OCI-LY7 (cell line): ENCODE measurements around the gene CAMKV. TPM values are rescaled to one million over a fixed set of nuclear protein-coding genes. Genes with fewer than 3 reads are reported as not detected.

Source experiments
- BruUV-seq: library from RNA; stranded (reverse); fragments of 400-500 nt; replicated peaks from 2 replicates; lab custom pipeline; 2021; lab: Mats Ljungman, UMichigan
- CTCF ChIA-PET: fragments of 300-600 bp; sonication (Branson Sonifier 250); formaldehyde crosslinking; loops from one replicate; lab custom pipeline; 2022; ENCODE audit warnings: antibody characterized with exemption; ENCODE audit not compliant: unreplicated experiment; lab: Charles Lee
- POLR2A ChIA-PET: fragments of 300-600 bp; sonication (Branson Sonifier 250); formaldehyde crosslinking; loops from one replicate; lab custom pipeline; 2022; ENCODE audit warnings: antibody characterized with exemption; lab: Charles Lee
- DNase-seq: peaks from one replicate; pipeline ENCODE4 v3.0.0-alpha.2; 2015; ENCODE audit warnings: low spot score
- H2AFZ ChIP-seq: fragments of 200-600 bp; sonication (generic), shearing (Covaris generic); 2 replicates; pipeline ENCODE4 v1.6.1; 2014; ENCODE audit warnings: mild to moderate bottlenecking, antibody characterized with exemption, low read length, moderate library complexity
- H3K27ac ChIP-seq: fragments of 200-600 bp; sonication (generic); 2 replicates; pipeline ENCODE4 v1.5.1; 2014; ENCODE audit warnings: mixed run types, low read depth, mild to moderate bottlenecking, moderate library complexity, low read length, inconsistent platforms; ENCODE audit not compliant: poor library complexity, severe bottlenecking
- H3K36me3 ChIP-seq: fragments of 200-600 bp; sonication (generic); 2 replicates; pipeline ENCODE4 v1.6.1; 2014; ENCODE audit warnings: mild to moderate bottlenecking, antibody characterized with exemption, low read length, moderate library complexity, mixed read lengths; ENCODE audit not compliant: insufficient read depth
- H3K4me1 ChIP-seq: fragments of 200-600 bp; sonication (generic); 2 replicates; pipeline ENCODE4 v1.5.1; 2014; ENCODE audit warnings: mild to moderate bottlenecking, low read length; ENCODE audit not compliant: insufficient read depth, poor library complexity, severe bottlenecking
- H3K4me2 ChIP-seq: fragments of 200-600 bp; sonication (generic); 2 replicates; pipeline ENCODE4 v1.6.1; 2014; ENCODE audit warnings: mild to moderate bottlenecking, low read length
- H3K4me3 ChIP-seq: fragments of 200-600 bp; sonication (generic); 2 replicates; pipeline ENCODE4 v1.5.1; 2014; ENCODE audit warnings: mild to moderate bottlenecking, low read depth, low read length; ENCODE audit not compliant: poor library complexity, severe bottlenecking
- H3K79me2 ChIP-seq: fragments of 200-600 bp; sonication (generic); 2 replicates; pipeline ENCODE4 v1.6.1; 2016; ENCODE audit warnings: low read depth, mild to moderate bottlenecking, low read length, moderate library complexity, mixed read lengths; ENCODE audit not compliant: insufficient read depth
- H3K9me2 ChIP-seq: fragments of 200-600 bp; sonication (generic); 2 replicates; pipeline ENCODE4 v1.6.1; 2016; ENCODE audit warnings: mild to moderate bottlenecking, low read length, mixed read lengths; ENCODE audit not compliant: insufficient read depth
- H3K9me3 ChIP-seq: fragments of 200-600 bp; sonication (generic); 2 replicates; pipeline ENCODE4 v1.6.1; 2014; ENCODE audit warnings: mild to moderate bottlenecking, mixed run types, low read length, mixed read lengths
- H4K20me1 ChIP-seq: fragments of 200-600 bp; sonication (generic); 2 replicates; pipeline ENCODE4 v1.6.1; 2014; ENCODE audit warnings: mild to moderate bottlenecking, antibody characterized with exemption, low read length, moderate library complexity, mixed read lengths; ENCODE audit not compliant: insufficient read depth
- EZH2phosphoT487 ChIP-seq: fragments of 200-600 bp; sonication (generic); IDR thresholded peaks from 2 replicates; pipeline ENCODE4 v1.6.1; 2018; ENCODE audit warnings: low read depth, borderline replicate concordance, mild to moderate bottlenecking, mixed run types, antibody characterized with exemption, low read length, moderate library complexity, mixed read lengths
- intact Hi-C: fragments of 100-400 bp; cut with micrococcal nuclease; formaldehyde crosslinking; loops from one replicate; pipeline ENCODE4 v1.10.0; 2022; ENCODE audit not compliant: unreplicated experiment
- total RNA-seq, 2 experiments: library from RNA; depleted of rRNA in 1 of 2; stranded (reverse); fragments of >200 nt in 1 of 2; shearing (Covaris generic) in 1 of 2; gene quantifications; 2 replicates each; pipeline ENCODE4 v1.2.3, GENCODE V29; 2014 to 2022
- TF ChIP-seq, protein P1 (sequence below): fragments of 200-600 bp; sonication (generic); conservative IDR thresholded peaks from 2 replicates; pipeline ENCODE4 v1.5.1; 2014; ENCODE audit warnings: mild to moderate bottlenecking, antibody characterized with exemption, low read length, moderate library complexity, mixed read lengths

CAMKV gene
- total RNA-seq, 2 experiments from 2014 or later: 0.63 TPM; not detected in 1

GRCh38 chr3:49859576-49860305, 10.0 kb downstream of the CAMKV start:
- TF ChIP-seq, protein P1, sequence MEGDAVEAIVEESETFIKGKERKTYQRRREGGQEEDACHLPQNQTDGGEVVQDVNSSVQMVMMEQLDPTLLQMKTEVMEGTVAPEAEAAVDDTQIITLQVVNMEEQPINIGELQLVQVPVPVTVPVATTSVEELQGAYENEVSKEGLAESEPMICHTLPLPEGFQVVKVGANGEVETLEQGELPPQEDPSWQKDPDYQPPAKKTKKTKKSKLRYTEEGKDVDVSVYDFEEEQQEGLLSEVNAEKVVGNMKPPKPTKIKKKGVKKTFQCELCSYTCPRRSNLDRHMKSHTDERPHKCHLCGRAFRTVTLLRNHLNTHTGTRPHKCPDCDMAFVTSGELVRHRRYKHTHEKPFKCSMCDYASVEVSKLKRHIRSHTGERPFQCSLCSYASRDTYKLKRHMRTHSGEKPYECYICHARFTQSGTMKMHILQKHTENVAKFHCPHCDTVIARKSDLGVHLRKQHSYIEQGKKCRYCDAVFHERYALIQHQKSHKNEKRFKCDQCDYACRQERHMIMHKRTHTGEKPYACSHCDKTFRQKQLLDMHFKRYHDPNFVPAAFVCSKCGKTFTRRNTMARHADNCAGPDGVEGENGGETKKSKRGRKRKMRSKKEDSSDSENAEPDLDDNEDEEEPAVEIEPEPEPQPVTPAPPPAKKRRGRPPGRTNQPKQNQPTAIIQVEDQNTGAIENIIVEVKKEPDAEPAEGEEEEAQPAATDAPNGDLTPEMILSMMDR: no peak
- no peak for TF ChIP-seq EZH2phosphoT487
- Histone ChIP-seq H2AFZ (no peak overlapping the region), H3K79me2 (peaks cover 15% of the 10 kb centered on the region), H3K36me3 (peaks cover under 1% of the 10 kb centered on the region; the same call in 1 of the 2 replicates), H3K4me2 (no peak overlapping the region), H4K20me1 (no peaks in the 10 kb centered on the region), H3K4me3 (no peak overlapping the region), H3K9me3 (no peaks in the 10 kb centered on the region), H3K27ac (no peak overlapping the region), H3K9me2 (no peaks in the 10 kb centered on the region), H3K4me1 (peaks cover 25% of the 10 kb centered on the region)
- ChIA-PET CTCF (no interaction called here), POLR2A (no interaction called here)
- no peak for DNase-seq
- intact Hi-C loops: loop anchor here (5.0 kb wide), 1 partner anchor 43 kb away; the partner anchor contains the start of gene MST1R
- no TSS peak for BruUV-seq

GRCh38 chr3:49856181-49857005, 13.3 kb downstream of the CAMKV start, which contains the start of gene TRAIP:
TSS of gene TRAIP (minus strand) at chr3:49856564. CDS start at chr3:49856453, 111 bp downstream.
- peak within 1 kb of the TSS; percentile 82 for H2AFZ ChIP-seq
- peaks cover 31% of the 10 kb centered on the region for H3K79me2 ChIP-seq
- H3K9me3 ChIP-seq: no peaks in the 10 kb centered on the region
- H3K4me3 ChIP-seq: peak within 1 kb of the TSS; percentile 89
- H4K20me1 ChIP-seq: no peaks in the 10 kb centered on the region
- TF ChIP-seq, protein P1: peak; percentile 31; the same call in 1 of the 2 replicates
- TF ChIP-seq EZH2phosphoT487: no peak
- peaks cover 6% of the 10 kb centered on the region for H3K36me3 ChIP-seq
- H3K27ac ChIP-seq: peak within 1 kb of the TSS; percentile 38
- H3K9me2 ChIP-seq: no peaks in the 10 kb centered on the region
- ChIA-PET CTCF (interaction anchor here (1.1 to 1.5 kb wide), 2 partner anchors 10 to 53 kb away, joined by 3 read pairs; partner anchors contain the start of gene INKA1), POLR2A (interaction anchor here (0.8 to 1.3 kb wide), 4 partner anchors 12 to 75 kb away, joined by 3 to 4 read pairs (median 3); no protein-coding TSS in a partner anchor)
- H3K4me1 ChIP-seq: peaks cover 25% of the 10 kb centered on the region
- TSS peak; percentile 70 for BruUV-seq
- peak within 1 kb of the TSS; percentile 98 for H3K4me2 ChIP-seq
- intact Hi-C loops: loop anchor here (5.0 kb wide), 1 partner anchor 46 kb away; the partner anchor contains the start of gene MST1R
- peak; percentile 98 for DNase-seq
